HepG2 (cell line): ENCODE results near the gene ADSS1.

Experiments
- EEA1 ChIP-seq: sonication (generic); formaldehyde crosslinking; IDR thresholded peaks from 2 replicates; pipeline ENCODE4 v1.5.1; 2020; ENCODE audit warnings: mild to moderate bottlenecking, missing genetic modification reagents, borderline replicate concordance
- EZH2 ChIP-seq: conservative IDR thresholded peaks from 2 replicates; pipeline ENCODE4 v1.6.1; 2012; ENCODE audit warnings: mild to moderate bottlenecking, low read depth, low read length, moderate library complexity
- SRY ChIP-seq: sonication (generic); formaldehyde crosslinking; IDR thresholded peaks from 2 replicates; pipeline ENCODE4 v1.8.0; 2022; ENCODE audit warnings: mild to moderate bottlenecking, missing genetic modification reagents
- ZNF24 ChIP-seq: fragments of 450-650 bp; IDR thresholded peaks from 2 replicates; pipeline ENCODE4 v1.6.1; 2017; ENCODE audit warnings: antibody characterized with exemption, mild to moderate bottlenecking
- TF ChIP-seq, protein P1 (sequence below): sonication (generic); formaldehyde crosslinking; IDR thresholded peaks from 2 replicates; pipeline ENCODE4 v1.8.0; 2022; ENCODE audit warnings: mild to moderate bottlenecking, missing genetic modification reagents, moderate library complexity

DNA sequence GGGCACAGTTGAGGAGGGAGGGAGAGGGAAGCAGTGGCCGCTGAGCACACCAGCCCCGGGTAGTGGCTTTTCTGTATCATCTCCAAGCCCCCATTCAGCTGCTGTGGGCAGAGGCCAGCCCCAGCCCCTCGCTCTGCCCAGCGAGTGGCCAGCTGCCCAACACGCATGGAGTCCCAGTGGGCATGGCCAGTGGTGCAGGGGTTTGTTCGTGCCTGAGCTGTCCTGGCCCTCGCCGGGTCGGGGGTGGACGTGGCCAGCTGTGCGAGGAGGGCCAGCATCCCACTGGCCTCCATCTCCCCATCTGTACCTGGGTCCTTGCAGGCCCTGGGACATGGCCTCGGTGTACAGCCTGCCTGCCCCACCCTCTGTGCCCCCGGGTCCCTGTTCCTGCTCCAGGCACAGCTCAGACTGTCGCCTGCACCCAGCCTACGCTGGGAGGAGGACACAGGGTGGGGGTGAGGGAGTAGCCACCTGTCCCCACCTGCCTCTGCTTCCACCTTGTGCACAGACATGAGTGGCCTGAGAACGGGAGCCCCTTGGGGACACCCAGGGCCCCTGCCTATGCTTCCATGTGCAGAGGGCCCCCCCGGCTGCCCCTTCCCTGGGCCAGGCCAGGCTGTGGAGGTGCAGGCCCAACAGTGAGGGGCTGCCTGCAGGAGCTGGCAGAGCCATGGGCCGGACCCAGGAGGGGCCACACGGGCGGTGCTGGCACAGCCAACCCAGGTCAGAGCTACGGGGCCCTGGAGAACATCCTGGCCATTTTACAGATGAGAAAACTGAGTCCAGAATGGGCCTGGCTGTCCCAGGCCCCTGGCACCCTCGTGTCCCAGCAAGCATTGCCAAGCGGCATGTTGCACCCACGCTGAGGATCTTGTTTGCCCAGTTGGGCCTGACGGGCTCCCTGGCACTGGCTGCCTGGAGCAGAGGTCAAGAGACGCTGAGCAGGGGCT lies 30.3 kb upstream of the ADSS1 start:
- TF ChIP-seq, protein P1, sequence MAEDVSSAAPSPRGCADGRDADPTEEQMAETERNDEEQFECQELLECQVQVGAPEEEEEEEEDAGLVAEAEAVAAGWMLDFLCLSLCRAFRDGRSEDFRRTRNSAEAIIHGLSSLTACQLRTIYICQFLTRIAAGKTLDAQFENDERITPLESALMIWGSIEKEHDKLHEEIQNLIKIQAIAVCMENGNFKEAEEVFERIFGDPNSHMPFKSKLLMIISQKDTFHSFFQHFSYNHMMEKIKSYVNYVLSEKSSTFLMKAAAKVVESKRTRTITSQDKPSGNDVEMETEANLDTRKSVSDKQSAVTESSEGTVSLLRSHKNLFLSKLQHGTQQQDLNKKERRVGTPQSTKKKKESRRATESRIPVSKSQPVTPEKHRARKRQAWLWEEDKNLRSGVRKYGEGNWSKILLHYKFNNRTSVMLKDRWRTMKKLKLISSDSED (CRISPR knock-in tag): no peak
- no peak for TF ChIP-seq EZH2
- TF ChIP-seq EEA1: no peak
- no peak for TF ChIP-seq SRY (CRISPR knock-in tag)
- no peak for TF ChIP-seq ZNF24
